ENCODE results near the gene MRPL22.
"Not testable (repeated sequence)": the region's sequence is repeated elsewhere in the genome, so short reads cannot be mapped to it uniquely, and the experiment has no call there.

MRPL22 gene

DNA sequence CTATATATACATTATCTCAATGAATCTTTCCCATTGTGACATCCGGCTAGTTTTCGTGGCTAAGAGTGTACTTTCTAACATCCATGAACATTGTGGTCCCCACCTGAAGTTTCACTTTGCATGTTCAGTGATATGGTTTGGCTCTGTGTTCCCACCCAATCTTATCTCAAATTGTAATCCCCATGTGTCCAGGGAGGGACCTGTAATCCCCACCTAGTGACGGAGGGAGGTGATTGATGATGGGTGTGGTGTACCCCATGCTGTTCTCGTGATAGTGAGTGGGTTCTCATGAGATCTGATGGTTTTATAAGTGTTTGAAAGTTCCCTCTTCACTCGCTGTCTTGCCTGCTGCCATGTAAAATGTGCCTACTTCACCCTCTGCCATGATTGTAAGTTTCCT lies 28.1 kb downstream of the MRPL22 start:
- no peaks in the 10 kb centered on the region for H3K27me3 ChIP-seq (ENCODE audit: control insufficient read depth in 1 of 2, insufficient read depth in 2 of 2, low read length in 2 of 2)
- no peak overlapping the region for H3K27ac ChIP-seq (ENCODE audit: low read length)
- H3K4me3 ChIP-seq (ENCODE audit: low read length in 2 of 2), result no peak overlapping the region
- no peaks in the 10 kb centered on the region for H3K9me3 ChIP-seq (ENCODE audit: control insufficient read depth in 2 of 2, low read length in 2 of 2)
- no peaks in the 10 kb centered on the region for H3K4me1 ChIP-seq (ENCODE audit: control insufficient read depth, insufficient read depth, low read length)
- H3K36me3 ChIP-seq (ENCODE audit: control insufficient read depth in 2 of 2, insufficient read depth in 2 of 2, low read length in 2 of 2), result peaks cover 10 to 11% of the 10 kb centered on the region in 2 donors
- no peak overlapping the region for H3K9ac ChIP-seq (ENCODE audit: low read length in 2 of 2)

- no peak overlapping the region for H3K9ac ChIP-seq (ENCODE audit: low read length in 2 of 2)
- no peaks in the 10 kb centered on the region for H3K27me3 ChIP-seq (ENCODE audit: control insufficient read depth in 1 of 2, insufficient read depth in 2 of 2, low read length in 2 of 2)
- peaks cover 0 to under 1% of the 10 kb centered on the region in 2 donors for H3K9me3 ChIP-seq (ENCODE audit: control insufficient read depth in 2 of 2, low read length in 2 of 2)
- no peak overlapping the region for H3K4me3 ChIP-seq (ENCODE audit: low read length in 2 of 2)
- H3K4me1 ChIP-seq (ENCODE audit: control insufficient read depth, insufficient read depth, low read length), result no peaks in the 10 kb centered on the region
- no peak overlapping the region for H3K27ac ChIP-seq (ENCODE audit: low read length)
- H3K36me3 ChIP-seq (ENCODE audit: control insufficient read depth in 2 of 2, insufficient read depth in 2 of 2, low read length in 2 of 2), result peaks cover 6 to 11% of the 10 kb centered on the region in 2 donors
These were observed 29.9 kb downstream of the MRPL22 start for GRCh38 chr5:154970759-154971158.

- no peaks in the 10 kb centered on the region for H3K27me3 ChIP-seq (ENCODE audit: control insufficient read depth in 1 of 2, insufficient read depth in 2 of 2, low read length in 2 of 2)
- H3K9me3 ChIP-seq (ENCODE audit: control insufficient read depth in 2 of 2, low read length in 2 of 2), result peaks cover 0 to 4% of the 10 kb centered on the region in 2 donors
- H3K4me1 ChIP-seq (ENCODE audit: control insufficient read depth, insufficient read depth, low read length), result no peaks in the 10 kb centered on the region
- no peak overlapping the region for H3K9ac ChIP-seq (ENCODE audit: low read length in 2 of 2)
- no peak overlapping the region for H3K4me3 ChIP-seq (ENCODE audit: low read length in 2 of 2)
- H3K36me3 ChIP-seq (ENCODE audit: control insufficient read depth in 2 of 2, insufficient read depth in 2 of 2, low read length in 2 of 2), result peaks cover 3 to 7% of the 10 kb centered on the region in 2 donors
- no peak overlapping the region for H3K27ac ChIP-seq (ENCODE audit: low read length)
These were observed 30.6 kb downstream of the MRPL22 start for GRCh38 chr5:154971501-154971900.

- Histone ChIP-seq H3K4me3 (ENCODE audit: low read length in 2 of 2) (no peak overlapping the region), H3K9ac (ENCODE audit: low read length in 2 of 2) (no peak overlapping the region), H3K36me3 (ENCODE audit: control insufficient read depth in 2 of 2, insufficient read depth in 2 of 2, low read length in 2 of 2) (peaks cover 0 to 3% of the 10 kb centered on the region in 2 donors), H3K27me3 (ENCODE audit: control insufficient read depth in 1 of 2, insufficient read depth in 2 of 2, low read length in 2 of 2) (no peaks in the 10 kb centered on the region), H3K9me3 (ENCODE audit: control insufficient read depth in 2 of 2, low read length in 2 of 2) (peaks cover 0 to 4% of the 10 kb centered on the region in 2 donors), H3K4me1 (ENCODE audit: control insufficient read depth, insufficient read depth, low read length) (no peaks in the 10 kb centered on the region), H3K27ac (ENCODE audit: low read length) (no peak overlapping the region)
These were observed 31.7 kb downstream of the MRPL22 start for GRCh38 chr5:154972476-154973080.

DNA sequence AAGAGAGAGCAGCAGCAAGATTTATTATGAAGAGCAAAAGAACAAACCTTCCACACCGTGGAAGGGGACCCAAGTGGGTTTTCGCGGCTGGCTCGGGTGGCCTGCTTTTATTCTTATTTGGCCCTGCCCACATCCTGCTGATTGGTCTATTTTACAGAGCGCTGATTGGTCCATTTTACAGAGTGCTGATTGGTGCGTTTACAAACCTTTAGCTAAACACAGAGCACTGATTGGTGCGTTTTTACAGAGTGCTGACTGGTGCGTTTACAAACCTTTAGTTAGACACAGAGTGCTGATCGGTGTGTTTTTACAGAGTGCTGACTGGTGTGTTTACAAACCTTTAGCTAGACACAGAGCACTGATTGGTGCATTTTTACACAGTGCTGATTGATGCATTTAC lies 35.2 kb downstream of the MRPL22 start:
- not testable (repeated sequence) for H3K4me1 ChIP-seq (ENCODE audit: control insufficient read depth, insufficient read depth, low read length); H3K36me3 ChIP-seq (ENCODE audit: control insufficient read depth in 2 of 2, insufficient read depth in 2 of 2, low read length in 2 of 2); H3K9me3 ChIP-seq (ENCODE audit: control insufficient read depth in 2 of 2, low read length in 2 of 2); H3K4me3 ChIP-seq (ENCODE audit: low read length in 2 of 2); H3K27ac ChIP-seq (ENCODE audit: low read length); H3K27me3 ChIP-seq (ENCODE audit: control insufficient read depth in 1 of 2, insufficient read depth in 2 of 2, low read length in 2 of 2); H3K9ac ChIP-seq (ENCODE audit: low read length in 2 of 2)

- Histone ChIP-seq H3K9ac (ENCODE audit: low read length in 2 of 2) (no peak overlapping the region), H3K27me3 (ENCODE audit: control insufficient read depth in 1 of 2, insufficient read depth in 2 of 2, low read length in 2 of 2) (no peaks in the 10 kb centered on the region), H3K9me3 (ENCODE audit: control insufficient read depth in 2 of 2, low read length in 2 of 2) (peaks cover 0 to 4% of the 10 kb centered on the region in 2 donors), H3K4me1 (ENCODE audit: control insufficient read depth, insufficient read depth, low read length) (no peaks in the 10 kb centered on the region), H3K27ac (ENCODE audit: low read length) (no peak overlapping the region), H3K36me3 (ENCODE audit: control insufficient read depth in 2 of 2, insufficient read depth in 2 of 2, low read length in 2 of 2) (no peaks in the 10 kb centered on the region), H3K4me3 (ENCODE audit: low read length in 2 of 2) (no peak overlapping the region)
These were observed 36.5 kb downstream of the MRPL22 start for GRCh38 chr5:154977409-154977808.

DNA sequence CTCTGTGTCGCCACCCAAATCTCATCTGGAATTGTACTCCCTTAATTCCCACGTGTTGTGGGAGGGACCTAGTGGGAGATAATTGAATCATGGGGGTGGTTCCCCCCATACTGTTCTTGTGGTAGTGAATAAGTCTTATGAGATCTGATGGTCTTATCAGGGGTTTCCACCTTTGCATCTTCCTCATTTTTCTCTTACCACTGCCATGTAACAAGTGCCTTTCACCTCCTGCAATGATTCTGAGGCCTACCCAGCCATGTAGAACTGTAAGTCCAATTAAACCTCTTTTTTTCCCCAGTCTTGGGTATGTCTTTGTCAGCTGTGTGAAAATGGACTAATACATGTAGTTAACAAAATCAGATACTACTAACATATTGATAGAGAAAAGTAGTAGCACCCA lies 37.4 kb downstream of the MRPL22 start:
- H3K4me1 ChIP-seq (ENCODE audit: control insufficient read depth, insufficient read depth, low read length); H3K9ac ChIP-seq (ENCODE audit: low read length in 2 of 2); H3K36me3 ChIP-seq (ENCODE audit: control insufficient read depth in 2 of 2, insufficient read depth in 2 of 2, low read length in 2 of 2); H3K4me3 ChIP-seq (ENCODE audit: low read length in 2 of 2); H3K27ac ChIP-seq (ENCODE audit: low read length); H3K27me3 ChIP-seq (ENCODE audit: control insufficient read depth in 1 of 2, insufficient read depth in 2 of 2, low read length in 2 of 2); H3K9me3 ChIP-seq (ENCODE audit: control insufficient read depth in 2 of 2, low read length in 2 of 2): not testable (repeated sequence)

DNA sequence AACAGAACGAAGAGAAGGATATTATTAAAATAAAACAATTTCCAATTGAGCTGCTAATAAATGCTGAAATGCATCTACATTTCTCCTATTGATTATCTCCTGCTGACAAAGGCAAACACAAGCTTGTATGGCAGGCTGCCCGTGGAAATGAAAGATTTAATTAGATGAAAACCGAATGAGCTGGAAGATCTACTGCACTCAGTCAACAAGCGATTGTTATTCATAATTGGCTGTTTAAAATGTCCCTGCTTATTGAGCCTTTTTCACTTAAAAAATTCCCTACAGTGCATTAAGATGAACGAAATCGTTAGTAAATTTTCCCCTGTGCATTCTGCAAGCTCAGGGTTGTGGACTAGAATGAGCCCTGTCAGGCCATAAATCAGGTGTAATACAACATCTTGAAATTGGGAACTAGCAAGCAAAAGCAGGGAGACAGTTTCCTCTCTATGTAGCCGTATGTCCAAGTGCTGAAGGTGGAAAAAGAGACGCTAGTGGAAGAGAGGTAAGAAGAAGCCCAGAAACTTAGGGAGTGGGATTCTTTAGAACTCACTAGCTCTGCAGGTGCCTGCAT lies 44.2 kb downstream of the MRPL22 start:
- H3K4me3 ChIP-seq (ENCODE audit: low read length in 2 of 2), result no peak overlapping the region
- no peak overlapping the region for H3K9ac ChIP-seq (ENCODE audit: low read length in 2 of 2)
- no peaks in the 10 kb centered on the region for H3K9me3 ChIP-seq (ENCODE audit: control insufficient read depth in 2 of 2, low read length in 2 of 2)
- no peaks in the 10 kb centered on the region for H3K36me3 ChIP-seq (ENCODE audit: control insufficient read depth in 2 of 2, insufficient read depth in 2 of 2, low read length in 2 of 2)
- no peaks in the 10 kb centered on the region for H3K4me1 ChIP-seq (ENCODE audit: control insufficient read depth, insufficient read depth, low read length)
- H3K27ac ChIP-seq (ENCODE audit: low read length), result no peak overlapping the region
- H3K27me3 ChIP-seq (ENCODE audit: control insufficient read depth in 1 of 2, insufficient read depth in 2 of 2, low read length in 2 of 2), result no peaks in the 10 kb centered on the region

- Histone ChIP-seq H3K4me1 (ENCODE audit: control insufficient read depth, insufficient read depth, low read length) (no peaks in the 10 kb centered on the region), H3K9me3 (ENCODE audit: control insufficient read depth in 2 of 2, low read length in 2 of 2) (no peaks in the 10 kb centered on the region), H3K9ac (ENCODE audit: low read length in 2 of 2) (no peak overlapping the region), H3K27me3 (ENCODE audit: control insufficient read depth in 1 of 2, insufficient read depth in 2 of 2, low read length in 2 of 2) (no peaks in the 10 kb centered on the region), H3K36me3 (ENCODE audit: control insufficient read depth in 2 of 2, insufficient read depth in 2 of 2, low read length in 2 of 2) (no peaks in the 10 kb centered on the region), H3K4me3 (ENCODE audit: low read length in 2 of 2) (no peak overlapping the region), H3K27ac (ENCODE audit: low read length) (no peak overlapping the region)
These were observed 45.3 kb downstream of the MRPL22 start for GRCh38 chr5:154986151-154986550.

DNA sequence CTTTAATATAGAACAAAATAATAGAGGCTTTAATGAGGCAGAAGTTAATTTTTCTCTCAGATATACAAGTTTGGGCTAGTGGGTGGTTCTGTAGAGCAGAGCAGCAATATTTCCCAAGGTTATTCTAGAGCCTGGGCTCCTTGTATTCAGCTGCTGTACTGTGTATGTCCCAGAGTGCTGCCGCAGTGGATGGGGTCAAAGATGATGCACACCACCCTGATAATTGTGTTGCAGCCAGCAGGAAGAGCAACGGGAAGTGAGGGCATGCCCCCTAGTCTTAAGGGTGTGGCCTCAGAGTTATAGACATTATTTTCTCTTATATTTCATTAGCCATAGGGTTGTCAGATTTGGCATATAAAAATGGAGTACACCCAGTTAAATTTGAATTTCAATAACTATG lies 48.8 kb downstream of the MRPL22 start:
- no peaks in the 10 kb centered on the region for H3K9me3 ChIP-seq (ENCODE audit: control insufficient read depth in 2 of 2, low read length in 2 of 2)
- no peaks in the 10 kb centered on the region for H3K36me3 ChIP-seq (ENCODE audit: control insufficient read depth in 2 of 2, insufficient read depth in 2 of 2, low read length in 2 of 2)
- H3K4me1 ChIP-seq (ENCODE audit: control insufficient read depth, insufficient read depth, low read length), result no peaks in the 10 kb centered on the region
- no peak overlapping the region for H3K4me3 ChIP-seq (ENCODE audit: low read length in 2 of 2)
- no peaks in the 10 kb centered on the region for H3K27me3 ChIP-seq (ENCODE audit: control insufficient read depth in 1 of 2, insufficient read depth in 2 of 2, low read length in 2 of 2)
- no peak overlapping the region for H3K9ac ChIP-seq (ENCODE audit: low read length in 2 of 2)
- no peak overlapping the region for H3K27ac ChIP-seq (ENCODE audit: low read length)

- Histone ChIP-seq H3K27me3 (ENCODE audit: control insufficient read depth in 1 of 2, insufficient read depth in 2 of 2, low read length in 2 of 2) (no peaks in the 10 kb centered on the region), H3K4me1 (ENCODE audit: control insufficient read depth, insufficient read depth, low read length) (no peaks in the 10 kb centered on the region), H3K9ac (ENCODE audit: low read length in 2 of 2) (no peak overlapping the region), H3K36me3 (ENCODE audit: control insufficient read depth in 2 of 2, insufficient read depth in 2 of 2, low read length in 2 of 2) (no peaks in the 10 kb centered on the region), H3K4me3 (ENCODE audit: low read length in 2 of 2) (no peak overlapping the region), H3K9me3 (ENCODE audit: control insufficient read depth in 2 of 2, low read length in 2 of 2) (no peaks in the 10 kb centered on the region), H3K27ac (ENCODE audit: low read length) (no peak overlapping the region)
These were observed 52.6 kb downstream of the MRPL22 start for GRCh38 chr5:154993461-154993860.
